ENCODE measurements around the gene GRK5. TPM values are rescaled to one million over a fixed set of nuclear protein-coding genes. Genes with fewer than 3 reads are reported as not detected.

The GRK5 gene
- total RNA-seq, 1 experiment from 2014 or later: 4.5 TPM

DNA sequence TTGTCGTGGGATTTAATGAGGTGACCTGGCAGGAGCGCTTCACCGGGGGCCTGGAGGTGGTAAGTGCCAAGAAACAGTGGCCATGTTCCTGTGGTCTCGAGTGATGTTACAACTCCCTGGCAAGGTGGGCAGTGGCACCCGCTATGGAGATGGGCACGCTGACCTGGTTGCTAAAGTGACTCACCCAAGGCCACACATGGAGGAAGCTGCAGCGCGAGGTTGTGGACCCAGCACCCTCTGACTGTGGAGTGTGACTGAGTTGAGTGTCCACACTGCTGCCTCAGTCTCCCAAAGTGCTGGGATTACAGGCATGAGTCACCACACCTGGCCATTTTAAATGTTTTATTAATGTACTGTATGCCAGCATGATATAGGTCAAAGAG, 261.9 kb downstream of the GRK5 start:
- no peaks in the 10 kb centered on the region for H3K27me3 ChIP-seq (ENCODE audit: low read length)
- CTCF ChIA-PET: no interaction called here
- H2AFZ ChIP-seq (ENCODE audit: low read length): no peak overlapping the region
- no peaks in the 10 kb centered on the region for H3K79me2 ChIP-seq (ENCODE audit: low read length)
- intact Hi-C loops (cut with micrococcal nuclease): no loop called here
- TF ChIP-seq, protein P1, sequence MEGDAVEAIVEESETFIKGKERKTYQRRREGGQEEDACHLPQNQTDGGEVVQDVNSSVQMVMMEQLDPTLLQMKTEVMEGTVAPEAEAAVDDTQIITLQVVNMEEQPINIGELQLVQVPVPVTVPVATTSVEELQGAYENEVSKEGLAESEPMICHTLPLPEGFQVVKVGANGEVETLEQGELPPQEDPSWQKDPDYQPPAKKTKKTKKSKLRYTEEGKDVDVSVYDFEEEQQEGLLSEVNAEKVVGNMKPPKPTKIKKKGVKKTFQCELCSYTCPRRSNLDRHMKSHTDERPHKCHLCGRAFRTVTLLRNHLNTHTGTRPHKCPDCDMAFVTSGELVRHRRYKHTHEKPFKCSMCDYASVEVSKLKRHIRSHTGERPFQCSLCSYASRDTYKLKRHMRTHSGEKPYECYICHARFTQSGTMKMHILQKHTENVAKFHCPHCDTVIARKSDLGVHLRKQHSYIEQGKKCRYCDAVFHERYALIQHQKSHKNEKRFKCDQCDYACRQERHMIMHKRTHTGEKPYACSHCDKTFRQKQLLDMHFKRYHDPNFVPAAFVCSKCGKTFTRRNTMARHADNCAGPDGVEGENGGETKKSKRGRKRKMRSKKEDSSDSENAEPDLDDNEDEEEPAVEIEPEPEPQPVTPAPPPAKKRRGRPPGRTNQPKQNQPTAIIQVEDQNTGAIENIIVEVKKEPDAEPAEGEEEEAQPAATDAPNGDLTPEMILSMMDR (conservative IDR thresholded peaks at IDR 0.05; ENCODE audit: low read depth, low read length): no peak
- TF ChIP-seq EZH2 (IDR thresholded peaks at IDR 0.05; ENCODE audit: low read length, unreplicated experiment) (no peak), EZH2phosphoT487 (IDR thresholded peaks at IDR 0.05; ENCODE audit: borderline replicate concordance, low read length) (no peak)
- BruUV-seq (replicated peaks): no TSS peak
- H3K9me2 ChIP-seq (replicated peaks; ENCODE audit: low read length): no peaks in the 10 kb centered on the region
- peak; percentile 36 for DNase-seq
- no peak overlapping the region for H3K4me2 ChIP-seq (ENCODE audit: low read length)
- no peak overlapping the region for H3K27ac ChIP-seq (ENCODE audit: low read length)
- no peaks in the 10 kb centered on the region for H3F3A ChIP-seq (ENCODE audit: low read length, unreplicated experiment)
- no peak overlapping the region for H3K4me3 ChIP-seq (ENCODE audit: low read length)
- peaks cover 25% of the 10 kb centered on the region for H3K4me1 ChIP-seq (ENCODE audit: insufficient read depth, low read length)
- H3K9ac ChIP-seq (ENCODE audit: low read length): no peak overlapping the region
- H3K36me3 ChIP-seq (ENCODE audit: low read depth, low read length): no peaks in the 10 kb centered on the region
- ATAC-seq: no peak
- POLR2A ChIA-PET (ENCODE audit: unreplicated experiment): no interaction called here
- H3K9me3 ChIP-seq (ENCODE audit: low read length): no peaks in the 10 kb centered on the region
- no peaks in the 10 kb centered on the region for H4K20me1 ChIP-seq (ENCODE audit: low read length)

DNA sequence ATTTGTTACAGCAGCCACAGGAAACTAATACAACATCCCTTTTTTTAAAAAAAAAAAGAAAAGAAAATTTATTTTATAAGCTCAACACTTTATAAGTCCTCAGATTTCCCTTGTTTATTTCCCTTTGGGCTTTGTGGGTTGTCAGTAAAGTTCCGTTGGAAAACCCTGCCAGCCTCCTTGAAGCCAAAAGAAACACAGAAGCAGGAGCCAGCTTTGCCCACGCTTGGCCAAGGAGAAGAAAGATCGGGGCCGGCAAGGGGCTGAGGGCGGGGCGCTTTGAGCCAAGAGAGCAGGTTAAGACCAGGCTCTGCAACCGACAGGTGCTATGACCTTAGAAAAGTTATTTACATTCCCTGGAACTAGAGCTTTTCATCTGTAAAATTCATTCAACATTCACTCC, 262.5 kb downstream of the GRK5 start:
- Histone ChIP-seq H3K4me3 (ENCODE audit: low read length) (no peak overlapping the region), H3K27ac (ENCODE audit: low read length) (no peak overlapping the region), H3K9me3 (ENCODE audit: low read length) (no peaks in the 10 kb centered on the region), H3K9me2 (replicated peaks; ENCODE audit: low read length) (no peaks in the 10 kb centered on the region), H2AFZ (ENCODE audit: low read length) (no peak overlapping the region), H3K4me2 (ENCODE audit: low read length) (no peak overlapping the region), H3K9ac (ENCODE audit: low read length) (no peak overlapping the region), H3K4me1 (ENCODE audit: insufficient read depth, low read length) (peaks cover 25% of the 10 kb centered on the region), H3F3A (ENCODE audit: low read length, unreplicated experiment) (no peaks in the 10 kb centered on the region), H3K79me2 (ENCODE audit: low read length) (no peaks in the 10 kb centered on the region), H3K27me3 (ENCODE audit: low read length) (no peaks in the 10 kb centered on the region), H4K20me1 (ENCODE audit: low read length) (no peaks in the 10 kb centered on the region), H3K36me3 (ENCODE audit: low read depth, low read length) (no peaks in the 10 kb centered on the region)
- DNase-seq (no peak), ATAC-seq (no peak)
- BruUV-seq (replicated peaks): no TSS peak
- intact Hi-C loops (cut with micrococcal nuclease): no loop called here
- ChIA-PET POLR2A (ENCODE audit: unreplicated experiment) (interaction anchor here (0.6 kb wide), 1 partner anchor 50 kb away, joined by 3 read pairs; no protein-coding TSS in a partner anchor), CTCF (no interaction called here)
- TF ChIP-seq EZH2phosphoT487 (IDR thresholded peaks at IDR 0.05; ENCODE audit: borderline replicate concordance, low read length) (no peak), EZH2 (IDR thresholded peaks at IDR 0.05; ENCODE audit: low read length, unreplicated experiment) (no peak)
- TF ChIP-seq, protein P1 (conservative IDR thresholded peaks at IDR 0.05; ENCODE audit: low read depth, low read length): no peak

DNA sequence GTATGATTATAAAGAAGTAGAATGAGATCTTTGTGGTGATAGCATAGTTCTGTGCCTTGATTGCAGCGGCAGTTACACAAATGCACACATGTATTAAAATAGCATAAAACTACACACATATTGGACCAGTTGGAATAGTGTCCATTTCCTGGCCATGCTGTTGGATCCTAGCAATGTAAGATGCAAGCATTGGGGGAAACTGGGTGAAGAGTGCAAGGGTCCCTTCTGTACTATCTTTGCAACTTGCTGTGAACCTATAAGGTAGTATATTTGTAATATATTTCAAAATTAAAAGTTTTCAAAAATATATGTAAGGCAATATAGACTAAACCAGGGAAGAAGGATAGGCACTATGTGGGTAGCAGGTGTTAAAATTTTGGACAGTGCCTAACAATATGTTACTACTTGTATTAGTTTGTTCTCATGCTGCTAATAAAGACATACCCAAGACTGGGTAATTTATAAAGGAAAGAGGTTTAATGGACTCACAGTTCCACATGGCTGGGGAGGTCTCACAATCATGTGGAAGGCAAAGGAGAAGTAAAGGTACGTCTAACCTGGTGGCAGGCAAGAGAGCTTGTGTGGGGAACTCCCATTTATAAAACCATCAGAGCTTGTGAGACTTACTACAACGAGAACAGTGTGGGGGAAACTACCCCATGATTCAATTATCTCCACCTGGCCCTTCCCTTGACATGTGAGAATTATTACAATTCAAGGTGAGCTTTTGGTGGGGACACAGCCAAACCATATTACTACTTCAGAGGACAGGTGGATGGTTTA, 263.7 kb downstream of the GRK5 start:
- Histone ChIP-seq H3K9ac (ENCODE audit: low read length) (no peak overlapping the region), H3K9me3 (ENCODE audit: low read length) (no peaks in the 10 kb centered on the region), H3K4me3 (ENCODE audit: low read length) (no peak overlapping the region), H3K4me1 (ENCODE audit: insufficient read depth, low read length) (peaks cover 22% of the 10 kb centered on the region), H3K4me2 (ENCODE audit: low read length) (no peak overlapping the region), H3K27ac (ENCODE audit: low read length) (no peak overlapping the region), H3F3A (ENCODE audit: low read length, unreplicated experiment) (no peaks in the 10 kb centered on the region), H3K27me3 (ENCODE audit: low read length) (no peaks in the 10 kb centered on the region), H3K79me2 (ENCODE audit: low read length) (no peaks in the 10 kb centered on the region), H3K9me2 (replicated peaks; ENCODE audit: low read length) (no peaks in the 10 kb centered on the region), H2AFZ (ENCODE audit: low read length) (no peak overlapping the region), H3K36me3 (ENCODE audit: low read depth, low read length) (no peaks in the 10 kb centered on the region), H4K20me1 (ENCODE audit: low read length) (no peaks in the 10 kb centered on the region)
- no peak for ATAC-seq
- BruUV-seq (replicated peaks): no TSS peak
- no peak for DNase-seq
- intact Hi-C loops (cut with micrococcal nuclease): no loop called here
- ChIA-PET CTCF (no interaction called here), POLR2A (ENCODE audit: unreplicated experiment) (no interaction called here)
- TF ChIP-seq EZH2 (IDR thresholded peaks at IDR 0.05; ENCODE audit: low read length, unreplicated experiment) (no peak), EZH2phosphoT487 (IDR thresholded peaks at IDR 0.05; ENCODE audit: borderline replicate concordance, low read length) (no peak)
- TF ChIP-seq, protein P1 (conservative IDR thresholded peaks at IDR 0.05; ENCODE audit: low read depth, low read length): no peak
